Ascending aorta (tissue), 2 donors: Measurements from ENCODE around the gene PROSER3. TPM values are rescaled to one million over a fixed set of nuclear protein-coding genes. Genes with fewer than 3 reads are reported as not detected.
"Not testable (repeated sequence)": the region's sequence is repeated elsewhere in the genome, so short reads cannot be mapped to it uniquely, and the experiment has no call there.

Source experiments
- DNase-seq, 2 donors: peaks; one replicate each; pipeline ENCODE4 v3.0.0-alpha.2; 2019; ENCODE audit warnings: low spot score in 2 of 2
- H3K27ac ChIP-seq, 2 donors: fragments of 200-600 bp; sonication (generic); one replicate each; pipeline ENCODE4 v1.5.1; 2016 to 2017; ENCODE audit warnings: mild to moderate bottlenecking in 1 of 2
- H3K27me3 ChIP-seq: fragments of 200-600 bp; sonication (generic); one replicate; pipeline ENCODE4 v1.5.1; 2017
- H3K36me3 ChIP-seq, 2 donors: fragments of 200-600 bp; sonication (generic); one replicate each; pipeline ENCODE4 v1.5.1; 2016
- H3K4me1 ChIP-seq, 2 donors: fragments of 200-600 bp; sonication (generic); one replicate each; pipeline ENCODE4 v1.5.1; 2016 to 2017; ENCODE audit warnings: mild to moderate bottlenecking in 1 of 2
- H3K4me3 ChIP-seq, 2 donors: fragments of 200-600 bp; sonication (generic); one replicate each; pipeline ENCODE4 v1.5.1; 2016 to 2017; ENCODE audit warnings: mild to moderate bottlenecking in 1 of 2
- H3K9me3 ChIP-seq, 2 donors: fragments of 200-600 bp; sonication (generic); one replicate each; pipeline ENCODE4 v1.5.1; 2016
- CTCF ChIP-seq, 3 experiments: fragments of 200-600 bp in 2 of 3; fragments of 450-650 bp in 1 of 3; sonication (generic) in 2 of 3; IDR thresholded peaks; one replicate each; pipeline ENCODE4 v1.5.1; 2016 to 2019; ENCODE audit warnings: antibody characterized with exemption in 3 of 3, mild to moderate bottlenecking in 1 of 3, moderate library complexity in 1 of 3
- intact Hi-C: fragments of 100-400 bp; cut with DNase I; formaldehyde crosslinking; loops from one replicate; pipeline ENCODE4 v1.15.1; 2023
- total RNA-seq: library from RNA; depleted of rRNA; stranded (reverse); fragments of >200 nt; gene quantifications from one replicate; pipeline ENCODE4 v1.1.0, GENCODE V29; 2016

PROSER3 gene
- total RNA-seq, 1 donor from 2014 or later, result 6.5 TPM

- Histone ChIP-seq H3K4me1 (no peaks in the 10 kb centered on the region), H3K4me3 (no peak overlapping the region), H3K36me3 (peaks cover 32 to 34% of the 10 kb centered on the region in 2 donors), H3K27me3 (no peaks in the 10 kb centered on the region), H3K9me3 (no peaks in the 10 kb centered on the region), H3K27ac (no peak overlapping the region)
- no peak for DNase-seq
- intact Hi-C loops, result no loop called here
- TF ChIP-seq CTCF (IDR thresholded peaks at IDR 0.05), result no peak
These were observed 6.7 kb downstream of the PROSER3 start for GRCh38 chr19:35764432-35765315.

- Histone ChIP-seq H3K36me3 (peaks cover 29 to 32% of the 10 kb centered on the region in 2 donors), H3K4me3 (no peak overlapping the region), H3K4me1 (no peaks in the 10 kb centered on the region), H3K9me3 (no peaks in the 10 kb centered on the region), H3K27ac (no peak overlapping the region), H3K27me3 (no peaks in the 10 kb centered on the region)
- intact Hi-C loops, result no loop called here
- DNase-seq, result no peak
- TF ChIP-seq CTCF (IDR thresholded peaks at IDR 0.05), result no peak
These were observed 8.7 kb downstream of the PROSER3 start for GRCh38 chr19:35766571-35767104.

GRCh38 chr19:35767288-35768081, 9.5 kb downstream of the PROSER3 start:
- Histone ChIP-seq H3K4me1 (no peaks in the 10 kb centered on the region), H3K4me3 (no peak overlapping the region), H3K27ac (no peak overlapping the region), H3K9me3 (no peaks in the 10 kb centered on the region), H3K36me3 (peaks cover 22 to 27% of the 10 kb centered on the region in 2 donors), H3K27me3 (no peaks in the 10 kb centered on the region)
- intact Hi-C loops, result no loop called here
- no peak for DNase-seq
- no peak for TF ChIP-seq CTCF (IDR thresholded peaks at IDR 0.05)

GRCh38 chr19:35768082-35768421, 10.1 kb downstream of the PROSER3 start:
- intact Hi-C loops, result no loop called here
- Histone ChIP-seq H3K4me1 (no peaks in the 10 kb centered on the region), H3K4me3 (no peak overlapping the region), H3K9me3 (no peaks in the 10 kb centered on the region), H3K36me3 (peaks cover 19 to 25% of the 10 kb centered on the region in 2 donors), H3K27ac (no peak overlapping the region), H3K27me3 (no peaks in the 10 kb centered on the region)
- TF ChIP-seq CTCF (IDR thresholded peaks at IDR 0.05), result no peak
- no peak for DNase-seq

GRCh38 chr19:35772362-35772761, 14.4 kb downstream of the PROSER3 start:
- intact Hi-C loops, result loop anchor here (10.0 kb wide), 1 partner anchor 122 kb away; no protein-coding TSS in a partner anchor
- H3K4me1 ChIP-seq, result peaks cover 5 to 14% of the 10 kb centered on the region in 2 donors
- not testable (repeated sequence) for DNase-seq, H3K27me3 ChIP-seq, H3K4me3 ChIP-seq, H3K36me3 ChIP-seq, H3K27ac ChIP-seq, H3K9me3 ChIP-seq
